Activated CD8-positive, alpha-beta memory T cell treated with anti-CD3 and anti-CD28 coated beads, Interleukin-2, amount 50 U/mL, for 1 hour (primary cell): Measurements from ENCODE around the gene MIPEP.

Experiments used
- DNase-seq: peaks from one replicate; pipeline ENCODE4 v3.0.0-alpha.2; 2020; ENCODE audit errors: extremely low read depth

MIPEP gene

DNA sequence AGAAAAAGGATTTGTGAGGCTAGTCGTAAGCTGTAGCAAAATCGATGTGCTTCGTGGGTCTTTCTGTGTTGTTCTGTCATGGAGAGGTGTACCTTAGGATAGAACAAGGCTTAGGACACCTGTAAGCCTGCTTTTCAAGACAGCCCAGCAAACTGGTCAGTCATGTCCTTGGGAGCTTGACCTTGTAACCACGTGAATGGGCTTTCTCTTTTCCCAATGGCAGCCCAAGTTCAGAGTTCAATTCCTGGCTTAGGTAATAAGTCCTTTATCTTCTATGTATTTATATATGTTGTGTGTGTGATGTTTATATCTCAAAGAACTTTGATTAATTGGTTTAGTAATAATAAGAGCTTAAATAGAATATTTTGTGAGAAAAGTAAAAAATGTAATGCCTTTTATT lies 206.1 kb downstream of the MIPEP start:
- DNase-seq, result no peak

DNA sequence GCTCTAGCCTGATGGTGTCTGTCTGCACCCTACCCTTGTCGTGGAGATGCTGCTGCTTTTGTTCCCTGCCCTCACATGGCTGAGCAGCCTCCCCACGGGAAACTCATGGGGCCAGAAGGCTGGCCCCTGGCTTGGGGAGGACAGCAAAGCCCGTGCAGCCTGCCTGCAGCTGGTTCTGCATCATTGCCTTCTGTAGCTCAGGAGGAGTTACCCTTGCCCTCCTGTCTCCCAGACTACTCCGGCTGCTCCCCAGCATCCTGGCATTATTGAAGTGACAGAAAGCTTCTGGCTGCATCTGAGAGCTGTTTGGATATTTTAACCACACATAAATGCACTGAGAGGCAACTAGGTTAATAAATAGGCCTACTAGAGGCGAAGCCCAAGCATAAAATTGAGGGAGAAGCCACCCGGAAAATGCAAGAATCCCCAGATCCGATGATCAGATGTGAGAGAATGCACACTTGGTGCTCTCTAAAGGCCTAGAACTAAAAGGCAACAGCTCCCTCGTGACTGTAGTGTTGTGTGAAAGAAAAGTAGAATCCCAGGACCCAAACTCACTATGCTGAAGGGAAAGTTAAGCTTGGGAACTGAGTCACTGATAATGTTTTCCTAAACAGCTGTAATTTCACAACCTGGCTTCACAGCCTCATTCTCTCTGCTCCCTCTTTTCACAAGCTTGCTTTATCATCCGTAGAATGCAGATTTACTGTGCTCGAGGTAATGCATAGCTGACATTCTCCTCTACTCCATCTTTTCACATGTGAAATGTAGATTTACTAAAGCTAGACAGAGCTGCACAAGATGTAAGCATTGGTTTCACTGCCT lies 208.1 kb downstream of the MIPEP start:
- no peak for DNase-seq
